GM21619 (cell line): Measurements from ENCODE around the gene ZCCHC2.

Experiments used
- ATAC-seq: cut with Tn5 transposase; IDR thresholded peaks from one replicate; pipeline ENCODE4 v1.9.1; 2021; ENCODE audit not compliant: unreplicated experiment

ZCCHC2 gene

GRCh38 chr18:62605685-62606084 lies 82.9 kb downstream of the ZCCHC2 start:
- no peak for ATAC-seq

- ATAC-seq = no peak
Measured at GRCh38 chr18:62606106-62606505, 83.3 kb downstream of the ZCCHC2 start.

GRCh38 chr18:62607302-62607701 lies 84.5 kb downstream of the ZCCHC2 start:
- ATAC-seq = no peak

- ATAC-seq = no peak
Measured at GRCh38 chr18:62607708-62608428, 85.0 kb downstream of the ZCCHC2 start.

GRCh38 chr18:62609764-62610163 lies 86.9 kb downstream of the ZCCHC2 start:
- ATAC-seq = no peak

GRCh38 chr18:62610351-62610700 lies 87.5 kb downstream of the ZCCHC2 start:
- ATAC-seq = no peak

- no peak for ATAC-seq
Measured at GRCh38 chr18:62610701-62611411, 88.0 kb downstream of the ZCCHC2 start.

- no peak for ATAC-seq
Measured at GRCh38 chr18:62611453-62612288, 88.8 kb downstream of the ZCCHC2 start.

- ATAC-seq = no peak
Measured at GRCh38 chr18:62612289-62612645, 89.4 kb downstream of the ZCCHC2 start.

- ATAC-seq = no peak
Measured at GRCh38 chr18:62612776-62613175, 90.0 kb downstream of the ZCCHC2 start.

GRCh38 chr18:62614494-62614893 lies 91.7 kb downstream of the ZCCHC2 start:
- ATAC-seq = no peak

GRCh38 chr18:62616331-62616805 lies 93.5 kb downstream of the ZCCHC2 start:
- no peak for ATAC-seq

GRCh38 chr18:62617793-62618591 lies 95.2 kb downstream of the ZCCHC2 start:
- no peak for ATAC-seq

GRCh38 chr18:62618735-62619134 lies 95.9 kb downstream of the ZCCHC2 start:
- ATAC-seq = no peak

GRCh38 chr18:62621546-62621945 lies 98.7 kb downstream of the ZCCHC2 start:
- ATAC-seq = no peak

GRCh38 chr18:62625019-62625418 lies 102.2 kb downstream of the ZCCHC2 start:
- no peak for ATAC-seq
